RWPE2 (cell line): Measurements from ENCODE around the gene SMARCA4.
A peak's percentile ranks its signal among the peaks of the same experiment; 100 is the strongest.

Experiments used
- ATAC-seq: fragments of 200-7000 bp; cut with Tn5 transposase; 3 replicates; pipeline ENCODE4 v1.9.1; 2021; ENCODE audit warnings: low read depth
- DNase-seq: peaks from one replicate; pipeline ENCODE4 v3.0.0-alpha.2; 2020; ENCODE audit warnings: low spot score
- H3K27ac ChIP-seq: fragments of 450-650 bp; 2 replicates; pipeline ENCODE4 v1.5.1; 2017; ENCODE audit warnings: mild to moderate bottlenecking; ENCODE audit not compliant: poor library complexity, severe bottlenecking
- H3K27me3 ChIP-seq: fragments of 250-450 bp; sonication (Bioruptor Pico); 2 replicates; pipeline ENCODE4 v1.5.1; 2021; ENCODE audit warnings: mild to moderate bottlenecking, moderate library complexity; ENCODE audit not compliant: insufficient read depth, poor library complexity, severe bottlenecking
- H3K36me3 ChIP-seq: fragments of 250-450 bp; sonication (Bioruptor Pico); 2 replicates; pipeline ENCODE4 v1.5.1; 2020; ENCODE audit warnings: low read depth, mild to moderate bottlenecking, moderate library complexity
- H3K4me1 ChIP-seq: fragments of 250-450 bp; sonication (Bioruptor Pico); 2 replicates; pipeline ENCODE4 v1.5.1; 2021; ENCODE audit warnings: mild to moderate bottlenecking, moderate library complexity; ENCODE audit not compliant: insufficient read depth, poor library complexity, severe bottlenecking
- H3K4me3 ChIP-seq: fragments of 250-450 bp; sonication (Bioruptor Pico); 2 replicates; pipeline ENCODE4 v1.5.1; 2021; ENCODE audit warnings: mild to moderate bottlenecking, moderate library complexity; ENCODE audit not compliant: severe bottlenecking
- H3K9me3 ChIP-seq: fragments of 250-450 bp; sonication (Bioruptor Pico); 2 replicates; pipeline ENCODE4 v1.5.1; 2021; ENCODE audit warnings: mild to moderate bottlenecking, moderate library complexity; ENCODE audit not compliant: severe bottlenecking
- TF ChIP-seq, protein P1 (sequence below): fragments of 450-650 bp; IDR thresholded peaks from one replicate; pipeline ENCODE4 v1.5.1; 2017; ENCODE audit warnings: mild to moderate bottlenecking, moderate library complexity; ENCODE audit not compliant: poor library complexity, severe bottlenecking

The SMARCA4 gene

DNA sequence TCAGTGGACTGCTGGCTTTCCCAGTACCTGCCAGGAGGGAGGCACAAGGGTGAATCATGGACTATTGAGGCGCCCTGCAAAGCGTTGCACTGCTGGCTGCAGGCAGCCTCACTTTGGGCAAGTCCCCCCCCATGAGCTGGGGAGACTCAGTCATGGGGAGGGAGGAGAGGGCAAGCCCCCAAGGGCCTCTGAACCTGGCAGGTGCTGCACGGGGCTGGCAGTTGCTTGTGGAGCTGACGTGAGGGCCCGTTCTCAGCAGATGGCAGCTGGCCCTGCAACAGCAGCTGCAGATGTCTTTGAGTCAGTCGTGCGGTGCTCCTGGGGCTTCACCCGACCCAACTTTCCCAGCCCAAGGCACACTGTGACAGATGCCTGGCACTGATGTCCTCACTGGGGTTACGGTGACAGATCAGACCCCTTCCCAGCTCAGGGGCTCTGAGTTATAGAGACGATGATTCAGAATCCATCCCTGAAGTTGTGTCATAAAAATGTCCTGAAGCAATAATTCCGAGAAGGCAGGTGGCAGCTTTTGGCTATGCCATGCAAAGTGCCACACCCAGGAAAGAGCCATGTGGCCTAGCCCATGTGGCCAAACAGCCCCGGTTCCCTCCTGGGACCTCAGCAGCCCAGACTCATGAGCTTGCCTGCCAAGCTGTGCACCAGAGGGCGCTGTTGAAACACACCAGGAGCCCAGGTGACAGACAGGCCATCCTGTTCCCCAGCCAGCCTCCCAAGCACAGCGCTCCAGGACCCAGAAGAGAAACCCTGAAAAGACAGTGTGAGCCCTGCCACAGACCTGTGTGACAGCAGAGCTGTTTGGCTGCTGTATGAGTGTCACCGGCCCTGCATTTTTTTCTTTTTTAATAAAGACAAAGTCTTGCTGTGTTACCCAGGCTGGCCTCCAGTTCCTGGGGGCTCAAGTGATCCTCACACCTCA is 74.9 kb downstream of the SMARCA4 start:
- no peaks in the 10 kb centered on the region for H3K27me3 ChIP-seq
- H3K9me3 ChIP-seq = no peaks in the 10 kb centered on the region
- H3K36me3 ChIP-seq = peaks cover 78% of the 10 kb centered on the region
- H3K27ac ChIP-seq = peak overlapping the region; percentile 7
- TF ChIP-seq, protein P1, sequence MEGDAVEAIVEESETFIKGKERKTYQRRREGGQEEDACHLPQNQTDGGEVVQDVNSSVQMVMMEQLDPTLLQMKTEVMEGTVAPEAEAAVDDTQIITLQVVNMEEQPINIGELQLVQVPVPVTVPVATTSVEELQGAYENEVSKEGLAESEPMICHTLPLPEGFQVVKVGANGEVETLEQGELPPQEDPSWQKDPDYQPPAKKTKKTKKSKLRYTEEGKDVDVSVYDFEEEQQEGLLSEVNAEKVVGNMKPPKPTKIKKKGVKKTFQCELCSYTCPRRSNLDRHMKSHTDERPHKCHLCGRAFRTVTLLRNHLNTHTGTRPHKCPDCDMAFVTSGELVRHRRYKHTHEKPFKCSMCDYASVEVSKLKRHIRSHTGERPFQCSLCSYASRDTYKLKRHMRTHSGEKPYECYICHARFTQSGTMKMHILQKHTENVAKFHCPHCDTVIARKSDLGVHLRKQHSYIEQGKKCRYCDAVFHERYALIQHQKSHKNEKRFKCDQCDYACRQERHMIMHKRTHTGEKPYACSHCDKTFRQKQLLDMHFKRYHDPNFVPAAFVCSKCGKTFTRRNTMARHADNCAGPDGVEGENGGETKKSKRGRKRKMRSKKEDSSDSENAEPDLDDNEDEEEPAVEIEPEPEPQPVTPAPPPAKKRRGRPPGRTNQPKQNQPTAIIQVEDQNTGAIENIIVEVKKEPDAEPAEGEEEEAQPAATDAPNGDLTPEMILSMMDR = peak; percentile 93
- DNase-seq (peak; percentile 87), ATAC-seq (peak; percentile 94)
- H3K4me3 ChIP-seq = no peak overlapping the region
- no peaks in the 10 kb centered on the region for H3K4me1 ChIP-seq

DNA sequence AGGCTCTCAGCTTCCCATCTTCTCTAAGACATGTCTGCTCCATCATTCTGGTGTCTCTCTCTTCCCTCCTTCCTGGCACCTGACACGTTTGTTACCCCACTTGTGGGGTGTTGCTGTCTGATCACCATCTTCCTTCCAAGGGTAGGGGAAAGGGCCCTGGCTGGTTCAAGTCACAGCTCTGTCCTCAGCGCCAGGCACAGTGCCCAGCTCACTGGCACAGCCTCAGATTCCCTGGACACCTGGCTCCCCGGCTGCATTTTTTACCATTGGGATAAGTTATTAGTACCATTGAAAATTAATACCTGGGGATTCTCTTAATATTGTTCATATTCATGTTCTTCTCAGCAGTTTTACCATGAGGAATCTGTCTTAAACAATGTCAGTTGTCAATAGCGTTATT is 77.7 kb downstream of the SMARCA4 start:
- H3K36me3 ChIP-seq = peaks cover 88% of the 10 kb centered on the region
- H3K27me3 ChIP-seq = no peaks in the 10 kb centered on the region
- TF ChIP-seq, protein P1 = no peak
- no peak overlapping the region for H3K4me3 ChIP-seq
- DNase-seq (no peak), ATAC-seq (no peak)
- no peaks in the 10 kb centered on the region for H3K9me3 ChIP-seq
- peaks cover 12% of the 10 kb centered on the region for H3K4me1 ChIP-seq
- no peak overlapping the region for H3K27ac ChIP-seq

DNA sequence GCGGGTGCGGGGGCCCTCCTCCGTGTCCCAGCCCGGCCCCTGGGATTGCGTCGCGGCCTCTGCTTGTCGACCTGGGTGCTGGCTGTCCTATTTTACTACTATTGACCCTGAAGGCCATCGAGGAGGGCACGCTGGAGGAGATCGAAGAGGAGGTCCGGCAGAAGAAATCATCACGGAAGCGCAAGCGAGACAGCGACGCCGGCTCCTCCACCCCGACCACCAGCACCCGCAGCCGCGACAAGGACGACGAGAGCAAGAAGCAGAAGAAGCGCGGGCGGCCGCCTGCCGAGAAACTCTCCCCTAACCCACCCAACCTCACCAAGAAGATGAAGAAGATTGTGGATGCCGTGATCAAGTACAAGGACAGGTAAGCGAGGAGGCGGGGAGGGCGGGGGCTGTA is 80.4 kb downstream of the SMARCA4 start:
- H3K27ac ChIP-seq = peak overlapping the region; percentile 33
- no peaks in the 10 kb centered on the region for H3K27me3 ChIP-seq
- H3K4me3 ChIP-seq = no peak overlapping the region
- TF ChIP-seq, protein P1 = no peak
- H3K36me3 ChIP-seq = peaks cover 80% of the 10 kb centered on the region
- no peak for ATAC-seq
- no peak for DNase-seq
- no peaks in the 10 kb centered on the region for H3K9me3 ChIP-seq
- H3K4me1 ChIP-seq = peaks cover 12% of the 10 kb centered on the region

DNA sequence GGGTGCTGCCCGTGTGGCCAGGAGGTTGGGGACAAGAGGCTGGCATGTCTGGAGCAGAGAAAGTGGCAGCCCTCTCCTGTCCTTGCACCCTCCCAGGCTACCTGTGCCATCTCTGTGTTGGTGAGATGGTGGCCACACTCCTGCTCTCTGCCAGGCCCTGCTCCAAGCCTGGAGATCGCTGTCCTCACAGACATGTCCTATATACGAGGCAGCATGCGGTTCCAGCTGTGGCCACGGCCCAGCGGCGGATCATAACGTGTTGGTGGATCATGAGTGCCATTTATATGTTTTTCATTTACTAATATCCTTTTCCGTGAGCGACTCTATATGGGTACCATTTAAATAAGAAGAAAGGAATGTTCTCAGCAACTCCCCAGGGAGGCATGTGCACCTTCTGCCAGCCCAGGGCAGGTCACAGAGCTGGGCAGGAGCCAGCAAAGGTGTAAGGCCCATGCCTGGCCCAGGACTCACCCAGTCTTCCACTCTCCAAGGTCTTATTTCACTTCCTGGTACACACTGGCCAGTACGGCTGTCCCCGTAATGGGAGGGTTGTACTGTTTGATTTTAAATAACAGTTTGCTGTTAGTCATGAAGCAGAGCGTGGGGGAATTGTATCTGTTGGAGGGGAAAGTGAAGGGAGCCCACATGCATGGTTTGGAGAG is 81.3 kb downstream of the SMARCA4 start:
- peaks cover 77% of the 10 kb centered on the region for H3K36me3 ChIP-seq
- no peaks in the 10 kb centered on the region for H3K9me3 ChIP-seq
- no peak overlapping the region for H3K4me3 ChIP-seq
- TF ChIP-seq, protein P1 = no peak
- DNase-seq = no peak
- peaks cover 12% of the 10 kb centered on the region for H3K4me1 ChIP-seq
- H3K27me3 ChIP-seq = no peaks in the 10 kb centered on the region
- H3K27ac ChIP-seq = peak overlapping the region; percentile 33
- peak; percentile 86 for ATAC-seq

DNA sequence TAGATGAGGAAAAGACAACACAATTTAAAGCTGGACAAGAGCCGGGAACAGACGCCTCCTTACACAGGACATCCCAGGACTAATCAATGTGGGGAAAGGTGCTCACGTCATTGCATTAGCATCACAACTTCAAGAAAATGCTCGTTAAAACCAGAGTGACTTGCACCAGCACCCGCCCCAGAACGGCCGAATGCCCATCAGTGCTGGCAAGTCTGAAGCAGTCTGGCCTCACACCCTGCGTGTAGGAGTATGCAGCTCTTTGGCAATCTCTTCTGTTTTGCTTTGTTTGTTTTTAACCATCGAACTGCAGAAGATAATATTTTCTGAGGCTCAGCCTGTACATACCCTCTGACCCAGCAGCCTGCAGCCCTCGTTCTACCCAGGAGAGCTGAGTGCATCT is 83.6 kb downstream of the SMARCA4 start:
- H3K36me3 ChIP-seq = peaks cover 66% of the 10 kb centered on the region
- H3K4me1 ChIP-seq = peaks cover 12% of the 10 kb centered on the region
- ATAC-seq (no peak), DNase-seq (no peak)
- H3K9me3 ChIP-seq = no peaks in the 10 kb centered on the region
- H3K27me3 ChIP-seq = no peaks in the 10 kb centered on the region
- TF ChIP-seq, protein P1 = no peak
- H3K4me3 ChIP-seq = no peak overlapping the region
- H3K27ac ChIP-seq = no peak overlapping the region
